Measurements from ENCODE around the gene MMP27. TPM values are rescaled to one million over a fixed set of nuclear protein-coding genes. Genes with fewer than 3 reads are reported as not detected.

MMP27 gene
- total RNA-seq, 3 donors from 2014 or later: 0.33 to 2.1 TPM; not detected in 1

DNA sequence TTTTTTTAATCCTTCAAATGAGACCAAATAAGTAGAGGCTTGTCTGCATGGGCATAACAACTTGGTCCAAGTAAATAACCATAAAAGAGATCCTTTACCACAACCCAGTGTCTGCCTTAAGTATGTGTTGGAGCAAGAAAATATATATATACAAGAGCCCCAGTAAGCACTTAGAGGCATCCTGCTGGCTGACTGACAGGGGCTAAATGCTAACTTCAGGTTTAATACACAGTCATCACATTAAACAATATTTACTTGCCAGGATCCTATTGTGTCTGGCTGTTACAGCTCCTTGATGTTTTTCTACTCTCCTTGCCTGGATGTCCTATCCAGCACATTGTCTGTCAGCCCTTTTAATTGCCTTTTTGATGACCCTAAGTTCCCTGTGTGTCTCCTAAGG, 43.0 kb downstream of the MMP27 start:
- no peaks in the 10 kb centered on the region for H3K9me3 ChIP-seq
- H3K36me3 ChIP-seq: no peaks in the 10 kb centered on the region
- no peak overlapping the region for H3K27ac ChIP-seq
- intact Hi-C loops (cut with DNase I; ENCODE audit: low total_unique reads): no loop called here
- DNase-seq (ENCODE audit: low spot score in 2 of 2): no peak
- H3K4me1 ChIP-seq: no peaks in the 10 kb centered on the region
- H3K27me3 ChIP-seq: no peaks in the 10 kb centered on the region
- TF ChIP-seq POLR2A (IDR thresholded peaks at IDR 0.05) (no peak), CTCF (IDR thresholded peaks at IDR 0.05) (no peak), POLR2AphosphoS5 (IDR thresholded peaks at IDR 0.05) (no peak)
- H3K4me3 ChIP-seq: no peak overlapping the region

GRCh38 chr11:102661040-102661439, 44.5 kb downstream of the MMP27 start:
- no peaks in the 10 kb centered on the region for H3K9me3 ChIP-seq
- intact Hi-C loops (cut with DNase I; ENCODE audit: low total_unique reads): no loop called here

DNA sequence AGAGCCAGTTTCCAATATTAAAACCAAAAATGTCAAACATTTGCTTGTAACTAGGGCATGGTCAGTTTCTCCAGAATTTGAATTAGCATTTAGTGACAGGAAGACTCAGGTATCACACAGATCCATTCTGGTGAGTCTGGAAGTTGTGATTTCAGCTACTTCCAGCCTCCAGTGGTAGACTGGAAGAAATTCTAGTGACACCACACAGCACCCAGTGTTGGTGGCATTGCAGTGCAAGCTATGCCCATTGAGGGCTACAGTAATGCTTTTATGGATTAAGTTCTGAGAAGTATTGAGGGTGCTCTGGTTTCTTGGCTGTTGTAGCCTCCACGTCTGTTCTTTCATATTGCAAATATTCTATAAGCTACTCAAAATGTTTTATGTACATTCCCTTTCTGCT, 49.0 kb downstream of the MMP27 start:
- H3K27ac ChIP-seq: no peak overlapping the region
- no peaks in the 10 kb centered on the region for H3K4me1 ChIP-seq
- intact Hi-C loops (cut with DNase I; ENCODE audit: low total_unique reads): no loop called here
- H3K27me3 ChIP-seq: no peaks in the 10 kb centered on the region
- TF ChIP-seq CTCF (IDR thresholded peaks at IDR 0.05) (no peak), POLR2A (IDR thresholded peaks at IDR 0.05) (no peak), POLR2AphosphoS5 (IDR thresholded peaks at IDR 0.05) (no peak)
- H3K4me3 ChIP-seq: no peak overlapping the region
- DNase-seq (ENCODE audit: low spot score in 2 of 2): no peak
- peaks cover 0 to 7% of the 10 kb centered on the region in 2 donors for H3K9me3 ChIP-seq
- H3K36me3 ChIP-seq: no peaks in the 10 kb centered on the region

More at GRCh38 chr11:102661040-102661439, 44.5 kb downstream of the MMP27 start:
- Histone ChIP-seq H3K27me3 (no peaks in the 10 kb centered on the region), H3K4me1 (no peaks in the 10 kb centered on the region), H3K27ac (no peak overlapping the region), H3K36me3 (no peaks in the 10 kb centered on the region), H3K4me3 (no peak overlapping the region)
- no peak for DNase-seq (ENCODE audit: low spot score in 2 of 2)
- TF ChIP-seq POLR2AphosphoS5 (IDR thresholded peaks at IDR 0.05): no peak
- no peak for TF ChIP-seq CTCF (IDR thresholded peaks at IDR 0.05)
- no peak for TF ChIP-seq POLR2A (IDR thresholded peaks at IDR 0.05)

DNA sequence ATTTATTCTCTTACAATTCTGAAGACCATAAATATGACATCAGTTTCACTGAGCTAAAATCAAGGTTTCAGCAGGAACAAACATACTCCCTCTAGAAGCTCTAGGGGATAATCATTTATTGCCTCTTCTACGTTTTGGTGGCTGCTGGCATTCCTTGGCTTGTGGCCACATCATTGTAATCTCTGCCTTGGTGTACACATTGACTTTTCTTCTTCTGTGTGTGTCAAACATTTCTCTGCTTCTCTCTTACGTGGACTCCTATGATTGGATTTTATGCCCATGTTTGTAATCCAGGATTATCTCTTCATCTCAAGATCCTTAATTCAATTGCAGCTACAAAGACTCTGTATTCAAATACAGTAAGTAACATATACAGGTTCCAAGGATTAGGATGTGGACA, 50.0 kb downstream of the MMP27 start:
- no peaks in the 10 kb centered on the region for H3K4me1 ChIP-seq
- H3K9me3 ChIP-seq: peaks cover 0 to 7% of the 10 kb centered on the region in 2 donors
- no peaks in the 10 kb centered on the region for H3K36me3 ChIP-seq
- H3K4me3 ChIP-seq: no peak overlapping the region
- intact Hi-C loops (cut with DNase I; ENCODE audit: low total_unique reads): no loop called here
- no peak for DNase-seq (ENCODE audit: low spot score in 2 of 2)
- TF ChIP-seq POLR2A (IDR thresholded peaks at IDR 0.05): no peak
- TF ChIP-seq CTCF (IDR thresholded peaks at IDR 0.05): no peak
- no peak for TF ChIP-seq POLR2AphosphoS5 (IDR thresholded peaks at IDR 0.05)
- no peak overlapping the region for H3K27ac ChIP-seq
- no peaks in the 10 kb centered on the region for H3K27me3 ChIP-seq

DNA sequence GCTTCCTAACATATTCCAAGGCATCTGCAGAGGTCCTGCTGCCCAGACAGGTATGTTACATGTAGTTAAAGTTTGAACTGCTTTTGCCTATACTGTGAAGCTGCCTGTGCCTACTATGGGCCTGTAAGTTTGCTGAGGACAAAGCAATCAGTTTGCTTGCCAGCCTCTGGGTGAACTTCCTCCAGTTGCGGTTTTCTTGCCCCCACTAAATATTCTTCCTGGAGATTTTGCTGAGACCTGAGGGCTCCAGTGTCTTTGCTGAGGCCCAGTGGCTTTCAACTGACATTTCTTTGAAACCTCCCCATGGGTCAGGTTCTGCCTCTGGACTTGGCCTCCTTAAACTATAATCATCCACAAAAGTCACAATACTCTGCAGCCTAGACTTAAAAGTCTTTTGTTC, 50.8 kb downstream of the MMP27 start:
- intact Hi-C loops (cut with DNase I; ENCODE audit: low total_unique reads): no loop called here
- H3K27me3 ChIP-seq: no peaks in the 10 kb centered on the region
- no peak for DNase-seq (ENCODE audit: low spot score in 2 of 2)

More for the DNA sequence above, 50.8 kb downstream of the MMP27 start:
- TF ChIP-seq POLR2A (IDR thresholded peaks at IDR 0.05) (no peak), POLR2AphosphoS5 (IDR thresholded peaks at IDR 0.05) (no peak), CTCF (IDR thresholded peaks at IDR 0.05) (no peak)
- no peak overlapping the region for H3K4me3 ChIP-seq
- H3K4me1 ChIP-seq: no peaks in the 10 kb centered on the region
- H3K9me3 ChIP-seq: peaks cover 0 to 7% of the 10 kb centered on the region in 2 donors
- no peak overlapping the region for H3K27ac ChIP-seq
- H3K36me3 ChIP-seq: no peaks in the 10 kb centered on the region

Measured in breast epithelium (tissue), 4 donors.